Subcutaneous adipose tissue (tissue), 4 donors: Measurements from ENCODE around the gene PTPRN2. TPM values are rescaled to one million over a fixed set of nuclear protein-coding genes. Genes with fewer than 3 reads are reported as not detected.

Source experiments
- total RNA-seq, 4 donors: library from RNA; depleted of rRNA; stranded (reverse); fragments of >200 nt; gene quantifications; one replicate each; pipeline ENCODE4 v1.1.0, GENCODE V29; 2016
- TF ChIP-seq, protein P1 (sequence below): fragments of 450-650 bp; IDR thresholded peaks from one replicate; pipeline ENCODE4 v1.5.1; 2016; ENCODE audit warnings: low read depth, mild to moderate bottlenecking, control low read depth, antibody characterized with exemption, moderate library complexity

PTPRN2 gene
- total RNA-seq, 4 donors from 2014 or later: 2.0 to 4.6 (median 3.7) TPM

DNA sequence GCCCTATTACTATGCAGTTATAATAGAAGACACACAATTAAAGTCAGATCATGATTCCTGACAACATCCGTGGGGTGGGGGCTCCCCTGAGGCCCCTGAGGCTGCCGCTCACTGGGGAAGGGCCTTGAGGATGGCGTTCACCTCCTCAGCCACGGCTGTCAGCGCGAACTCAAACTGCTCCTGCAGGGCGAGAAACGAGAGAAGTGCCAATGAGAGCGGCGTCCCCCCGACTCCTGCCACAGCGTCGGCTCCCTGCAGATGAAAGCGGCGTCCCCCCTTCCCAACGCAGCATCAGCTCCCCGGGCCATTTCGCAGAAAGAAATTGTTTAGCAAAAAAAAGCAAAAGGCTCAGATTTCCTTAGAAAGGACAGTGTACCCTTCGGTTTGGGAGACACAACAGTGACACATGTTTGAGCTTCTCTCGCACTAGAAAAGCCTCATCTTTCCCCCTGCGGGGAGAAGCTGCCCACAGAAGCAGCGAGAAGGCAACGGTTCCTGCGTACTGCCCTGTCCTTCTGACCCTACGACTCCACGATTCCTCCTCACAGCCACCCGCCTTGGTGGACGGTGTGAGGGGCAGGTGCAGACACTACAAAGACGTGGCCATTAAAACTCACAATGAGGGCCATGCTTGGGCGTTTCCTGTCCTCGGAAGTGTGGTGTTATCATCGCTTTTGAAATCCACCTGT is 1046.9 kb downstream of the PTPRN2 start:
- TF ChIP-seq, protein P1, sequence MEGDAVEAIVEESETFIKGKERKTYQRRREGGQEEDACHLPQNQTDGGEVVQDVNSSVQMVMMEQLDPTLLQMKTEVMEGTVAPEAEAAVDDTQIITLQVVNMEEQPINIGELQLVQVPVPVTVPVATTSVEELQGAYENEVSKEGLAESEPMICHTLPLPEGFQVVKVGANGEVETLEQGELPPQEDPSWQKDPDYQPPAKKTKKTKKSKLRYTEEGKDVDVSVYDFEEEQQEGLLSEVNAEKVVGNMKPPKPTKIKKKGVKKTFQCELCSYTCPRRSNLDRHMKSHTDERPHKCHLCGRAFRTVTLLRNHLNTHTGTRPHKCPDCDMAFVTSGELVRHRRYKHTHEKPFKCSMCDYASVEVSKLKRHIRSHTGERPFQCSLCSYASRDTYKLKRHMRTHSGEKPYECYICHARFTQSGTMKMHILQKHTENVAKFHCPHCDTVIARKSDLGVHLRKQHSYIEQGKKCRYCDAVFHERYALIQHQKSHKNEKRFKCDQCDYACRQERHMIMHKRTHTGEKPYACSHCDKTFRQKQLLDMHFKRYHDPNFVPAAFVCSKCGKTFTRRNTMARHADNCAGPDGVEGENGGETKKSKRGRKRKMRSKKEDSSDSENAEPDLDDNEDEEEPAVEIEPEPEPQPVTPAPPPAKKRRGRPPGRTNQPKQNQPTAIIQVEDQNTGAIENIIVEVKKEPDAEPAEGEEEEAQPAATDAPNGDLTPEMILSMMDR: no peak

DNA sequence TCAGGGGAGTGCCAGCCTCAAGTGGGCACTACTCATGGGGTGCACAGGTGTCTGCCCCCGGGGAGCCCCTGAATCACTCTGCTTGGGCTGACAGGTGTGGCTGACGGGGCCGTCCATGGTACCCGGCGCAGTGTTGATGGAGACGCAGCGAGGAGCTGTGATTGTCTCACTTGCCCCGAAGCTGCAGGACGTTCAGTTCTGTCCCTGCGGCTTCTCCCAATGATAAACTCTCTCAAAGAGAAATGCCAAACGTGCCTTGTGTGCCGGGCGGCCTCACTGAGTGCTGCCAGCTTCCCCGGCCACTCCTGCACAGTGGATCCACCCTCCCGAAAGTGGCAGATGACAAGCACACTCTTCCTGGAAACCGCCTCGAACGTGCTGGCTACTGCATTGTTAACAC is 1047.6 kb downstream of the PTPRN2 start:
- TF ChIP-seq, protein P1: no peak

DNA sequence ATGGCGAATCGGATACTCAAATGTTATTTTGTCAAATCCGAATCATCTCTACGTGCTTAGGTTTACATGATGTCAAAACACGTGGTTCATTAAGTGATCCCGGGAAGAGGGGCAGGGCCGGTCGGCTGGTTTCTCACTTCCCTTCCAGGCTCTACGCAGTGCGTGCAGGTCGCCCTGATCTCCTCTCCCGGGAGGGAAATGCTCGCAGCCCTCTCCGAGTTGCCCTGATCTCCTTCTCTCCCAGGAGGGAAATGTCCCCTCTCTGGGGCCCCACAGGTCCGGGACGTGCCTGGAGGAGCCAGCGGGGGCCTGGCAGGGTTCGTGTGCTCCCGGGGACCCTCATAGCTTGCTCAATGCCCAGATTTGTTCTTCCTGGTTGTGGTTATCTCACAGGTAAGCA is 1048.1 kb downstream of the PTPRN2 start:
- TF ChIP-seq, protein P1: no peak

DNA sequence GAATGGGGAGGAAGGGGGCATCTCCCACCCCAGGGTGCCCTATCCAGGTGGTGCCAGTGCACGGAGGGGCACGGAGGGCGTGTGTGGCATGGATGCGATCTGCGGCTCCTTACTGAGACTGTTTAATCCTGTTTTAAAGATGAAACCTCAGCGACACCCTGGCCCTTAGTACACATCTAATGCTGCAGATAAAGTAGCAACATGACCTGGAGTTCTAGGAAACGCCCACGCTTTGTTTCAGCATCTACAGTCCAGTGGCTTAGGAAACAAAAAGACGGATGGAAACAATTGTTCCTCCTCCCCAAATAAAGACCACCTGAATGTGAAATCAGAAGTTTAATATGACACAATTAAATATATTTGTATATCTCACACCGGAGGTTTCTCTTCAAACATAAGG is 1048.9 kb downstream of the PTPRN2 start:
- TF ChIP-seq, protein P1: no peak

DNA sequence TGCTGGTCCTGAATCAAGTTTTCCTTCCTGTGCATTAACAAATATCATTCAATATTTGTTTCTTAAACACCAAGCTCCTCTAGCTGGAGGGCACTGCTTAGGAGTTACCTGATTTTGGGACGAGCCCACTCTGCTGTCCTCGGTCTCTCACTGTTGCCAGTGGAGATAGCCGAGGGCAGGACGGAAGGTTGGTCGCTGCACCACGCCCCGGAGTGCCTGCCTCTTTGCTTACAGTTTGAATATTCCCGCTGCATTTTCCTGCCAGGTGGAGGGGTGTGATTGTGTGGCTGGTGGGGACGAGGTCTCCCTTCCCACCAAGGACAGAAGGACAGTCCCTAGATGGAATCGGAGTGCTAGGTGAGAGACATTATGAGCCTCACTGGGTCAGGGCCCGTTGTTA is 1049.3 kb downstream of the PTPRN2 start:
- TF ChIP-seq, protein P1: no peak

DNA sequence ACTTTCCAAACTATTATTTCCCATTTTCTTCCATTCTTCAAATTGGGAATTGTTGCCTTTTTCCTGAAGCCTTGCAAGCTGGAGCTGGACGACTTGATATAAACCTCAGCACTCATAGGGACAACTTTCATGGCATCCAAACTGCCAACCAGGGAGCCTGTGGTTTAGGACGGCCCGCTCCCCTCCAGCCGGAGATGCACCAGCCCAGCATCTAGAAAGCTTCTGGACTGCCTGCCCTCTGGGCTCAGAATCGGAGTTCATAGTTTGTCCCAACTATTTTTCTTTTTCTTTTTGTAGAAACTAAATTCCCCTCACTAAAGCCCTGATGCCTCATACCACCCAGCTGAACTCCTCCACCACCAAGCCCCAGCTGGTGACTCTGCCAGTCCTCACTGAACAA is 1050.6 kb downstream of the PTPRN2 start:
- TF ChIP-seq, protein P1: no peak

DNA sequence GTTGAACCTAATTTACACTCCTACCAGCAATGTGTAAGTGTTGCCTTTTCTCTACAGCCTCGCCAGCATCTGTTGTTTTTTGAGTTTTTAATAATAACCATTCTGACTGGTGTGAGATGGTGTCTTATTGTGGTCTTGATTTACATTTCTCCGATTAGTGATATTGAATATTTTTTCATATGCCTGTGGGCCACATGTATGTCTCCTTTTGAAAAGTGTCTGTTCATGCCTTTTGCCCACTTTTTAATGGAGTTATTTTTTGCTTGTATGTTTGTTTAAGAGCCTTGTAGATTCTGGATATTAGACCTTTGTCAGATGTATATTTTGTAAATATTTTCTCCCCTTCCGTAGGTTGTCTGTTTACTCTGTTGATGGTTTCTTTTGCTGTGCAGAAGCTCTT is 1055.6 kb downstream of the PTPRN2 start:
- TF ChIP-seq, protein P1: no peak
